H1 (cell line): Measurements from ENCODE around the gene SERPINB11. TPM values are rescaled to one million over a fixed set of nuclear protein-coding genes. Genes with fewer than 3 reads are reported as not detected.

Source experiments
- CTCF ChIA-PET: fragments of 300-600 bp; sonication (Branson Sonifier 250); formaldehyde crosslinking; loops from one replicate; lab custom pipeline; 2021; ENCODE audit not compliant: partially characterized antibody; lab: Charles Lee
- POLR2A ChIA-PET: fragments of 300-600 bp; sonication (Branson Sonifier 250); formaldehyde crosslinking; loops from one replicate; lab custom pipeline; 2021; ENCODE audit warnings: inconsistent platforms; ENCODE audit not compliant: partially characterized antibody; lab: Charles Lee
- DNase-seq, 2 experiments: peaks; one replicate each; pipeline versions ENCODE4 v3.0.0 to v3.0.0-alpha.2; 2010 to 2022; ENCODE audit warnings: low spot score in 2 of 2, low read depth in 1 of 2, mixed read lengths in 1 of 2
- FAIRE-seq: peaks from 2 replicates; lab custom pipeline; 2011; peaks lifted over from hg19 to GRCh38; lab: Jason Lieb, UNC
- H2AFZ ChIP-seq: 2 replicates; pipeline ENCODE4 v1.8.1; 2012; ENCODE audit warnings: low read length, inconsistent platforms
- H2AK5ac ChIP-seq: 2 replicates; pipeline ENCODE4 v1.6.1; 2013; ENCODE audit warnings: low read depth, low read length
- H2BK120ac ChIP-seq: replicated peaks from 2 replicates; pipeline ENCODE3; 2013; ENCODE audit warnings: low read depth, low read length, inconsistent platforms
- H2BK12ac ChIP-seq: 2 replicates; pipeline ENCODE4 v1.6.1; 2013; ENCODE audit warnings: low read depth, low read length
- H2BK15ac ChIP-seq: 2 replicates; pipeline ENCODE4 v1.6.1; 2013; ENCODE audit warnings: low read length
- H2BK20ac ChIP-seq: 2 replicates; pipeline ENCODE4 v1.6.1; 2013; ENCODE audit warnings: low read length
- H2BK5ac ChIP-seq: 2 replicates; pipeline ENCODE4 v1.6.1; 2013; ENCODE audit warnings: low read depth, low read length
- H3K14ac ChIP-seq: 2 replicates; pipeline ENCODE4 v1.6.1; 2013; ENCODE audit warnings: inconsistent platforms; ENCODE audit not compliant: insufficient read length
- H3K18ac ChIP-seq: 2 replicates; pipeline ENCODE4 v1.6.1; 2013; ENCODE audit warnings: low read length; ENCODE audit errors: extremely low read depth
- H3K23ac ChIP-seq: 2 replicates; pipeline ENCODE4 v1.6.1; 2013; ENCODE audit warnings: inconsistent platforms; ENCODE audit not compliant: insufficient read length
- H3K23me2 ChIP-seq: 2 replicates; pipeline ENCODE4 v1.6.1; 2013; ENCODE audit warnings: low read depth, low read length
- H3K27ac ChIP-seq: 2 replicates; pipeline ENCODE4 v1.6.1; 2011; ENCODE audit warnings: low read depth, low read length, inconsistent platforms
- H3K27me3 ChIP-seq, 4 experiments: replicated peaks in 1 of 4; 1 replicate in 1 of 4; 2 replicates in 3 of 4; pipeline versions ENCODE4 v1.6.1 to v1.8.1; 2011 to 2013; ENCODE audit warnings: low read length in 3 of 4, mild to moderate bottlenecking in 3 of 4, inconsistent platforms in 2 of 4, mixed read lengths in 2 of 4, moderate library complexity in 1 of 4; ENCODE audit not compliant: control insufficient read depth in 3 of 4, insufficient read depth in 3 of 4; ENCODE audit errors: extremely low read depth in 1 of 4
- H3K36me3 ChIP-seq, 4 experiments: 2 replicates each; pipeline versions ENCODE4 v1.6.1 to v1.8.1; 2011 to 2013; ENCODE audit warnings: mild to moderate bottlenecking in 4 of 4, low read length in 3 of 4, moderate library complexity in 2 of 4, control low read depth in 1 of 4, inconsistent platforms in 1 of 4; ENCODE audit not compliant: insufficient read depth in 4 of 4, control insufficient read depth in 2 of 4
- H3K4ac ChIP-seq: replicated peaks from 2 replicates; pipeline ENCODE3; 2013; ENCODE audit warnings: low read length, low read depth, mixed read lengths, inconsistent platforms; ENCODE audit not compliant: insufficient read length
- H3K4me1 ChIP-seq, 4 experiments: replicated peaks in 1 of 4; 1 replicate in 1 of 4; 2 replicates in 3 of 4; pipeline versions ENCODE4 v1.6.1 to v1.8.1; 2011 to 2013; ENCODE audit warnings: low read length in 3 of 4, inconsistent platforms in 2 of 4, mixed read lengths in 1 of 4; ENCODE audit not compliant: insufficient read depth in 4 of 4, control insufficient read depth in 3 of 4
- H3K4me2 ChIP-seq, 2 experiments: 2 replicates each; pipeline versions ENCODE4 v1.6.1 to v1.8.1; 2011 to 2013; ENCODE audit warnings: low read depth in 2 of 2, low read length in 2 of 2, control low read depth in 1 of 2, inconsistent platforms in 1 of 2, mild to moderate bottlenecking in 1 of 2; ENCODE audit not compliant: insufficient read depth in 1 of 2
- H3K4me3 ChIP-seq, 4 experiments: fragments of 200-600, 300-600 bp in 1 of 4; sonication (generic), shearing (Covaris generic), sonication (Bioruptor Twin) in 1 of 4; 2 replicates each; pipeline versions ENCODE4 v1.5.1 to v1.8.1; 2011 to 2016; ENCODE audit warnings: low read length in 4 of 4, low read depth in 3 of 4, control low read depth in 2 of 4, inconsistent platforms in 2 of 4, mild to moderate bottlenecking in 2 of 4, mixed read lengths in 1 of 4, moderate library complexity in 1 of 4; ENCODE audit not compliant: insufficient read depth in 2 of 4; ENCODE audit errors: extremely low read depth in 1 of 4
- H3K56ac ChIP-seq: replicated peaks from 2 replicates; pipeline ENCODE3; 2013; ENCODE audit warnings: low read depth, mild to moderate bottlenecking, mixed read lengths, low read length, inconsistent platforms; ENCODE audit not compliant: insufficient read length
- H3K79me1 ChIP-seq: 2 replicates; pipeline ENCODE4 v1.6.1; 2013; ENCODE audit warnings: low read depth, low read length, control low read depth
- H3K79me2 ChIP-seq, 2 experiments: 2 replicates each; pipeline versions ENCODE4 v1.6.1 to v1.8.1; 2012 to 2013; ENCODE audit warnings: low read length in 2 of 2, mild to moderate bottlenecking in 2 of 2, inconsistent platforms in 1 of 2; ENCODE audit not compliant: insufficient read depth in 2 of 2, control insufficient read depth in 1 of 2
- H3K9ac ChIP-seq, 4 experiments: replicated peaks in 1 of 4; 1 replicate in 1 of 4; 2 replicates in 3 of 4; pipeline versions ENCODE4 v1.6.1 to v1.8.1; 2011 to 2013; ENCODE audit warnings: low read depth in 3 of 4, low read length in 3 of 4, control low read depth in 2 of 4, mild to moderate bottlenecking in 2 of 4, moderate library complexity in 2 of 4, inconsistent platforms in 1 of 4; ENCODE audit errors: extremely low read depth in 1 of 4
- H3K9me3 ChIP-seq, 2 experiments: 2 replicates each; pipeline versions ENCODE4 v1.6.1 to v1.8.1; 2012 to 2013; ENCODE audit warnings: mild to moderate bottlenecking in 2 of 2, moderate library complexity in 2 of 2, control low read depth in 1 of 2, inconsistent platforms in 1 of 2, low read depth in 1 of 2, low read length in 1 of 2, mixed read lengths in 1 of 2; ENCODE audit not compliant: insufficient read depth in 2 of 2
- H4K20me1 ChIP-seq, 2 experiments: replicated peaks in 1 of 2; 2 replicates each; pipeline versions ENCODE3 to v1.8.1; 2011 to 2013; ENCODE audit warnings: inconsistent platforms in 2 of 2, low read length in 2 of 2, mild to moderate bottlenecking in 1 of 2; ENCODE audit not compliant: insufficient read depth in 2 of 2, control insufficient read depth in 1 of 2
- H4K5ac ChIP-seq: 2 replicates; pipeline ENCODE4 v1.6.1; 2013; ENCODE audit warnings: low read length, low read depth, mixed read lengths, inconsistent platforms; ENCODE audit not compliant: insufficient read length
- H4K8ac ChIP-seq: 2 replicates; pipeline ENCODE4 v1.8.0; 2013; ENCODE audit warnings: mild to moderate bottlenecking, moderate library complexity, low read length, inconsistent platforms; ENCODE audit not compliant: insufficient read depth; ENCODE audit errors: extremely low read depth
- H4K91ac ChIP-seq: replicated peaks from 2 replicates; pipeline ENCODE3; 2013; ENCODE audit warnings: low read length, mixed read lengths, inconsistent platforms; ENCODE audit not compliant: insufficient read length
- ATF2 ChIP-seq: IDR thresholded peaks from 2 replicates; pipeline ENCODE4 v1.6.1; 2012; ENCODE audit warnings: low read length, inconsistent platforms
- ATF3 ChIP-seq: IDR thresholded peaks from 2 replicates; pipeline ENCODE4 v1.6.1; 2011; ENCODE audit warnings: low read depth, mild to moderate bottlenecking, low read length; ENCODE audit not compliant: insufficient read depth
- BACH1 ChIP-seq: IDR thresholded peaks from 2 replicates; pipeline ENCODE4 v1.6.1; 2012; ENCODE audit warnings: low read length, improper control_type of control experiment
- CEBPB ChIP-seq: IDR thresholded peaks from 2 replicates; pipeline ENCODE4 v1.6.1; 2012; ENCODE audit warnings: low read depth, low read length
- E2F6 ChIP-seq: IDR thresholded peaks from 2 replicates; pipeline ENCODE4 v1.6.1; 2012; ENCODE audit warnings: inconsistent platforms
- HDAC6 ChIP-seq: IDR thresholded peaks from one replicate; pipeline ENCODE4 v1.7.1; 2012; ENCODE audit warnings: low read depth, mild to moderate bottlenecking, inconsistent platforms, low read length, moderate library complexity
- JUND ChIP-seq: IDR thresholded peaks from 2 replicates; pipeline ENCODE4 v1.6.1; 2011; ENCODE audit warnings: mild to moderate bottlenecking, improper control_type of control experiment, low read length
- RBBP5 ChIP-seq: IDR thresholded peaks from 2 replicates; pipeline ENCODE4 v1.7.1; 2012; ENCODE audit warnings: low read depth, mild to moderate bottlenecking, inconsistent platforms, low read length, moderate library complexity, borderline replicate concordance
- SIX5 ChIP-seq: IDR thresholded peaks from 2 replicates; pipeline ENCODE4 v1.6.1; 2011; ENCODE audit warnings: mild to moderate bottlenecking, low read depth, low read length
- TAF1 ChIP-seq: IDR thresholded peaks from 2 replicates; pipeline ENCODE4 v1.6.1; 2011; ENCODE audit warnings: mild to moderate bottlenecking, low read depth, low read length
- TEAD4 ChIP-seq: IDR thresholded peaks from 2 replicates; pipeline ENCODE4 v1.6.1; 2012; ENCODE audit warnings: low read depth, low read length, inconsistent platforms, mixed read lengths
- WGBS, 2 experiments: shearing (Covaris generic) in 1 of 2; methylation state at CpG; one replicate each; pipeline versions ENCODE4 v1.1.6 to v1.1.7; 2013 to 2015; ENCODE audit warnings: low lambda C conversion rate in 2 of 2, mixed read lengths in 2 of 2, inconsistent platforms in 1 of 2, low coverage in 1 of 2, missing lambda C conversion rate in 1 of 2; ENCODE audit not compliant: insufficient replicate concordance in 2 of 2, insufficient coverage in 1 of 2, insufficient read length in 1 of 2; ENCODE audit errors: extremely low coverage in 1 of 2, missing lambda C conversion rate in 1 of 2; 5-methylcytosine and 5-hydroxymethylcytosine counted together
- polyA plus RNA-seq, 7 experiments: library from polyadenylated mRNA; depleted of rRNA in 3 of 7; stranded (reverse) in 5 of 7; unstranded in 2 of 7; fragments of >200 nt in 5 of 7; fragments of 200-250 nt in 2 of 7; gene quantifications; 1 replicate in 5 of 7; 2 replicates in 1 of 7; 4 replicates in 1 of 7; pipeline versions ENCODE4 v1.2.1 to v1.2.3, GENCODE V29; 2011 to 2013; ENCODE audit warnings: missing spikeins in 2 of 7, mixed read lengths in 2 of 7
- total RNA-seq: library from RNA; stranded (reverse); fragmentation: NEBNext Ultra II Directional; extraction: Animal tissue kit (Norgen Biotek cat#: 25700); gene quantifications from 2 replicates; pipeline ENCODE4 v1.2.1, GENCODE V29; 2021

The SERPINB11 gene
- total and polyA plus RNA-seq, 2 of the 8 experiments (the other 6 are each of a cell fraction or from before 2014, with no cell fraction given) = not detected

- peaks cover 1 to 6% (median 5%) of the 10 kb centered on the region in 4 experiments; a peak in 4 of 7 replicates for H3K4me1 ChIP-seq
- FAIRE-seq (peak; percentile 48), DNase-seq (peak in 1 of 2 experiments; percentile 15)
- H2AK5ac ChIP-seq = no peak overlapping the region
- H2BK12ac ChIP-seq = no peak overlapping the region
- H2BK20ac ChIP-seq = no peak overlapping the region
- WGBS, 2 experiments = 61% methylated on average over 2 of the region's 2 CpGs; no CpG with 5 or more reads in 1 of the 2 experiments
- POLR2A ChIA-PET = no interaction called here
- no peak overlapping the region for H3K14ac ChIP-seq
- H2BK5ac ChIP-seq = no peak overlapping the region
- H3K79me2 ChIP-seq = no peaks in the 10 kb centered on the region
- H3K9ac ChIP-seq = no peak overlapping the region
- H2AFZ ChIP-seq = 0 out of 2 replicates have a peak overlapping the region, but pooled peaks have one; percentile 9
- H3K79me1 ChIP-seq = no peaks in the 10 kb centered on the region
- no peaks in the 10 kb centered on the region for H3K9me3 ChIP-seq
- H3K4ac ChIP-seq = no peak overlapping the region
- no peak overlapping the region for H4K8ac ChIP-seq
- H3K27ac ChIP-seq = no peak overlapping the region
- no peaks in the 10 kb centered on the region for H4K20me1 ChIP-seq
- H3K23me2 ChIP-seq = no peaks in the 10 kb centered on the region; the same call in 1 of the 2 replicates
- H3K4me3 ChIP-seq = no peak overlapping the region
- H3K27me3 ChIP-seq = no peaks in the 10 kb centered on the region
- no peak overlapping the region for H4K91ac ChIP-seq
- H3K36me3 ChIP-seq = no peaks in the 10 kb centered on the region
- no peak overlapping the region for H3K56ac ChIP-seq
- H3K4me2 ChIP-seq = peak overlapping the region in 1 of 2 experiments; percentile 27; a peak in 2 of 4 replicates
- no peak overlapping the region for H2BK15ac ChIP-seq
- H3K23ac ChIP-seq = no peak overlapping the region
- no peak overlapping the region for H4K5ac ChIP-seq
- no peak overlapping the region; the same call in 1 of the 2 replicates for H3K18ac ChIP-seq
- H2BK120ac ChIP-seq = no peak overlapping the region
- CTCF ChIA-PET = interaction anchor here (0.5 to 2.0 kb wide), 4 partner anchors 8 to 105 kb away, joined by 3 to 10 read pairs (median 4); no protein-coding TSS in a partner anchor
- 0 out of 2 replicates have a peak, but pooled peaks have one; percentile 40 for TF ChIP-seq CEBPB
- TF ChIP-seq TEAD4 = peak; percentile 70
- no peak for TF ChIP-seq RBBP5
- no peak for TF ChIP-seq SIX5
- no peak for TF ChIP-seq ATF3
- no peak for TF ChIP-seq TAF1
- no peak for TF ChIP-seq HDAC6
- TF ChIP-seq E2F6 = no peak
- no peak for TF ChIP-seq ATF2
- no peak for TF ChIP-seq BACH1
- no peak for TF ChIP-seq JUND
Measured at GRCh38 chr18:63683152-63683551, 19.6 kb upstream of the SERPINB11 start.
